ENCODE data around the gene MAG. TPM values are rescaled to one million over a fixed set of nuclear protein-coding genes. Genes with fewer than 3 reads are reported as not detected.
A peak's percentile ranks its signal among the peaks of the same experiment; 100 is the strongest.

Gene MAG
- total RNA-seq, 1 experiment from 2014 or later, result not detected

DNA sequence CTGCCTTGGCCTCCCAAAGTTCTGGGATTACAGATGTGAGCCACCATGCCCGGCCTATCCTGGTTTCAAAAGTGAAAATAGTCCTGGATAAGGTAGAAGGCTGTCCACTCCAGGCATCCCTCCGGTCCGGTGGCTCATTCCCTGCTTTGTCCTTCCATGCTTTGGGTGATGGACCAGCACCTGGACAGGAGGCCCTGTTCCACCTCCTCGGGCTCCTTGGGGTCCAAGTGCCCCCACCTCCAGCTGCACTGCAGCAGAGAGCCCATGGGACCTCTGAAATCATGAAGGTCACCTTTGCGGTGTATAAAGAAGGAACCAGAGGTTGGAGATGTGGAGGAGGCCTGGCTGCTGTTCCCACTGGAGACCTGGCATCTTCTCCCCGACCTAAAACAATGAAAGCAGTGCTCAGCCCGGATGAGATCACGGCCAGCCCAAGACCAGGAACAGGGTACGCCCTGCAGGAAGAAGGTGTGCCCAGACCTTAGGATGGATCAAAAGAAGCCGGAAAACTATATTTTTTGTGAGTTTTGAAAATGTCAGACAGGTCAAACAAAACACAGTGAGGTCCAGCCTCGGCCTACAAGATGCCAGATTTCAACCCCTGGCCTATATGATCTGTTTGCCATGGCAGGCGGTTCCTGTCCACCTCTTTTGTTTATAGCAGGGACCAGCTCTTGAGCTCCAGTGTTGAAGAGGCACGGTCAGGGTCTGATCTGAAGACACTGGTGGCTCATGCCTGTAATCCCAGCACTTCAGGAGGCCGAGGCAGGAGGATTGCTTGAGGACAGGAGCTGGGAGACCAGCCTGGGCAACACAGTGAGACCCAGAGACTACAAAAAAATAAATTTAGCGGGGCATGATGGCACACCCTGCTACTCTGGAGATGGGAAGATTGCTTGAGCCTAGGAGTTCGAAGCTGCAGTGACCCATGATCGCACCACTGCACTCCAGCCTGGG, 37.3 kb upstream of the MAG start:
- Histone ChIP-seq H4K20me1 (ENCODE audit: control insufficient read depth, insufficient read depth, insufficient read length) (peaks cover 6% of the 10 kb centered on the region), H3K9ac (ENCODE audit: extremely low read depth, insufficient read length, low read length) (no peak overlapping the region), H3K4me2 (ENCODE audit: insufficient read depth, insufficient read length, low read length) (no peak overlapping the region), H2BK5ac (ENCODE audit: insufficient read length, low read length) (no peak overlapping the region), H2BK20ac (ENCODE audit: low read depth, low read length, poor library complexity, severe bottlenecking) (no peak overlapping the region), H3K79me1 (ENCODE audit: insufficient read depth, low read depth, low read length, poor library complexity, severe bottlenecking) (peaks cover 14% of the 10 kb centered on the region), H3K18ac (ENCODE audit: insufficient read length, low read depth, low read length) (no peak overlapping the region), H3T11ph (ENCODE audit: low read length) (no peak overlapping the region), H3K4ac (ENCODE audit: low read depth, low read length) (no peak overlapping the region), H4K5ac (ENCODE audit: insufficient read length, low read depth, low read length) (no peak overlapping the region), H3K27me3 (ENCODE audit: insufficient read depth, low read length) (no peaks in the 10 kb centered on the region), H2AFZ (ENCODE audit: low read length) (no peak overlapping the region), H2BK15ac (ENCODE audit: low read depth, low read length) (no peak overlapping the region), H2AK5ac (ENCODE audit: insufficient read length, low read length) (no peak overlapping the region), H3K79me2 (ENCODE audit: insufficient read depth, low read length) (peaks cover 12% of the 10 kb centered on the region; the same call in 1 of the 2 replicates), H3K4me1 (ENCODE audit: insufficient read depth, low read length) (no peaks in the 10 kb centered on the region; the same call in 1 of the 2 replicates), H3K56ac (ENCODE audit: insufficient read length, low read depth, low read length) (no peak overlapping the region), H4K8ac (replicated peaks; ENCODE audit: insufficient read length, low read depth, low read length) (no peak overlapping the region), H3K23ac (ENCODE audit: insufficient read length, low read depth, low read length) (no peak overlapping the region), H3K23me2 (ENCODE audit: insufficient read length, low read depth, low read length, poor library complexity, severe bottlenecking) (peaks cover 4% of the 10 kb centered on the region), H3K9me3 (ENCODE audit: control insufficient read depth, low read depth, low read length) (no peaks in the 10 kb centered on the region), H3K14ac (ENCODE audit: insufficient read depth, low read length) (peak overlapping the region; percentile 7; the same call in 1 of the 2 replicates), H4K91ac (ENCODE audit: insufficient read length, low read depth, low read length) (no peak overlapping the region), H2BK12ac (ENCODE audit: insufficient read length, low read depth, low read length) (no peak overlapping the region), H3K27ac (ENCODE audit: insufficient read length, low read depth, low read length) (no peak overlapping the region), H2BK120ac (ENCODE audit: low read depth, low read length, poor library complexity, severe bottlenecking) (no peak overlapping the region)
- H3K4me3 Mint-ChIP-seq, result no peak overlapping the region
- H3K27ac Mint-ChIP-seq, result no peak overlapping the region; a peak in 1 of 7 replicates
- H3K9me3 Mint-ChIP-seq, result no peaks in the 10 kb centered on the region
- H3K4me1 Mint-ChIP-seq, result peaks cover 25 to 27% of the 10 kb centered on the region in 2 experiments
- peaks cover 57 to 88% (median 84%) of the 10 kb centered on the region in 3 experiments for H3K36me3 Mint-ChIP-seq (ENCODE audit: insufficient read depth in 1 of 3, low read depth in 3 of 3)
- DNase-seq, result no peak
- WGBS (ENCODE audit: extremely low coverage, insufficient read length, low lambda C conversion rate), result no CpG with 5 or more reads among the region's 17 CpGs
- H3K27me3 Mint-ChIP-seq (ENCODE audit: low read depth), result no peaks in the 10 kb centered on the region
- TF ChIP-seq, protein P1, sequence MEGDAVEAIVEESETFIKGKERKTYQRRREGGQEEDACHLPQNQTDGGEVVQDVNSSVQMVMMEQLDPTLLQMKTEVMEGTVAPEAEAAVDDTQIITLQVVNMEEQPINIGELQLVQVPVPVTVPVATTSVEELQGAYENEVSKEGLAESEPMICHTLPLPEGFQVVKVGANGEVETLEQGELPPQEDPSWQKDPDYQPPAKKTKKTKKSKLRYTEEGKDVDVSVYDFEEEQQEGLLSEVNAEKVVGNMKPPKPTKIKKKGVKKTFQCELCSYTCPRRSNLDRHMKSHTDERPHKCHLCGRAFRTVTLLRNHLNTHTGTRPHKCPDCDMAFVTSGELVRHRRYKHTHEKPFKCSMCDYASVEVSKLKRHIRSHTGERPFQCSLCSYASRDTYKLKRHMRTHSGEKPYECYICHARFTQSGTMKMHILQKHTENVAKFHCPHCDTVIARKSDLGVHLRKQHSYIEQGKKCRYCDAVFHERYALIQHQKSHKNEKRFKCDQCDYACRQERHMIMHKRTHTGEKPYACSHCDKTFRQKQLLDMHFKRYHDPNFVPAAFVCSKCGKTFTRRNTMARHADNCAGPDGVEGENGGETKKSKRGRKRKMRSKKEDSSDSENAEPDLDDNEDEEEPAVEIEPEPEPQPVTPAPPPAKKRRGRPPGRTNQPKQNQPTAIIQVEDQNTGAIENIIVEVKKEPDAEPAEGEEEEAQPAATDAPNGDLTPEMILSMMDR (conservative IDR thresholded peaks at IDR 0.05), result no peak

Measured in H9 (cell line).